ENCODE results near the gene PNMA8C.

GRCh38 chr19:46449228-46449627 is 20.5 kb upstream of the PNMA8C start:
- TF ChIP-seq CTCF (conservative IDR thresholded peaks at IDR 0.05) (no peak), ZFX (IDR thresholded peaks at IDR 0.05) (no peak)
